Esophagus mucosa (tissue), 1 donor: Measurements from ENCODE around the gene PTGDR2. TPM values are rescaled to one million over a fixed set of nuclear protein-coding genes. Genes with fewer than 3 reads are reported as not detected.

Experiments used
- ATAC-seq: fragments of 200-7000 bp; cut with Tn5 transposase; one replicate; pipeline ENCODE4 v1.9.1; 2020
- total RNA-seq: library from RNA; stranded (reverse); gene quantifications from one replicate; pipeline ENCODE4 v1.2.4, GENCODE V29; 2023
- donor health status: DM: yes; HTN: yes; CAD: no.

PTGDR2 gene
- total RNA-seq, 1 donor from 2014 or later, result 0.12 TPM

GRCh38 chr11:60809249-60809648 lies 46.5 kb downstream of the PTGDR2 start:
- no peak for ATAC-seq

DNA sequence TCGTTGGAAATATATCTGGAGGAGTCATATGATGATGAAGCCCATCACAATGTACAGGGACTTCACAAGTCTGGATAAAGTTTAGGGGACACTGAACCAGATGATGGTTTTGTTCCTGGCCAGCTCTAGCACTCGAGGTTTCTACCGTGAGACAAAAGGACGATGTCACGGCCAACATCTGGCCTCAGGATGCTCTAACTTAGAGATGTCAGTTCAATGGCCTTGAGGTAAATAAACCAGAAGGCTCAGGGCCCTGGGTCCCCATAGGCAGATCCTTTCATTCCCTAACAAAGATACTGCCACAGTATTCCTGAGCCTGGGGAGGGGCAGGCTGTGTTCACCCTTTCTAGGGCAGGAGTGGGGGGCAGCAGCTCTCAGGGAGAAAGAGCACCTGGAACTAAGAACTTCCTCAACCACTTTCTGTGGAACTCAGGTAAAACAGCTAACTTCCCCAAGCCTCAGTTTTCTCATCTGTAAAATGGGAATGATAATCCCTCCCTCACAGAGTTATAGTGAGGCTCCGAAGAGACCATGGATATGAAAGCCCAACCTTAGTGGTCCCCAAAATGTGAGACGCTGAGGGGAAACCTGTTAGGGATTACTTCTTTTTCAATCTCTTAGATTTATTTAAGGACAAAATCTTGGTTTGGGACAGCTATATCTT lies 52.3 kb downstream of the PTGDR2 start:
- no peak for ATAC-seq

DNA sequence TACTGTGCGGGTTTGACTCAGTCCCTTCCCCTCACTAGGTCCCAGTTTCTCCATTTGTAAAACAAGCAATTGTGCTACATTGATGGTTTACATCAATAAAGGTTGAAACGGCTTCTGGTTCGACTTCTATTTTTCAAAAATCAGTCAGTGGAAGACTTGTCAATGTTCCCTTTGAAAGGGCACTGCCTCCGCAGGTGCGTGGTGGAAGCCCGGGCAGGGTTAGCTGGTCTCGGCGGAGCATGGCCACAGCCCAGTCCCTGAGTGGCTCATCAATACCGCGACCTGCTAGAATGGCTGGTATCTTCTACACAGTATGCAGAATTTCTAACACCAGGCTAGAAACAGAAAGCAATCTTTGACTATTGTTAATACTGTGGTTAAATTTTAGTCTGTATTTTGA lies 54.6 kb downstream of the PTGDR2 start:
- no peak for ATAC-seq

Other genes with a start within 250 kb of the PTGDR2 start
- gene MS4A8, start 156.3 kb downstream of the PTGDR2 start, total RNA-seq, result not detected
- gene MS4A18, start 131.2 kb downstream of the PTGDR2 start, total RNA-seq, result not detected
- not detected for gene MS4A15, start 99.1 kb downstream of the PTGDR2 start, total RNA-seq
- gene MS4A10, start 70.6 kb downstream of the PTGDR2 start, total RNA-seq, result not detected
- 19.9 TPM for gene CCDC86, start 13.8 kb downstream of the PTGDR2 start, total RNA-seq
- gene ZP1, start 11.6 kb upstream of the PTGDR2 start, total RNA-seq, result not detected
- gene PRPF19, start 50.6 kb upstream of the PTGDR2 start, total RNA-seq, result 94.9 TPM
- gene TMEM109, start 58.2 kb upstream of the PTGDR2 start, total RNA-seq, result 80.4 TPM
- gene TMEM132A, start 68.5 kb upstream of the PTGDR2 start, total RNA-seq, result 27.0 TPM
- gene SLC15A3, start 96.2 kb upstream of the PTGDR2 start, total RNA-seq, result 3.9 TPM
- 0.80 TPM for gene CD6, start 115.7 kb upstream of the PTGDR2 start, total RNA-seq
- 0.48 TPM for gene CD5, start 246.5 kb upstream of the PTGDR2 start, total RNA-seq